Endometrium (tissue), 2 donors: ENCODE measurements around the gene ZNF692.

Experiments used
- FAIRE-seq: peaks from 2 replicates; lab custom pipeline; 2012; peaks lifted over from hg19 to GRCh38; lab: Jason Lieb, UNC
- donor health status: control.
- donor health status: control.

The ZNF692 gene

DNA sequence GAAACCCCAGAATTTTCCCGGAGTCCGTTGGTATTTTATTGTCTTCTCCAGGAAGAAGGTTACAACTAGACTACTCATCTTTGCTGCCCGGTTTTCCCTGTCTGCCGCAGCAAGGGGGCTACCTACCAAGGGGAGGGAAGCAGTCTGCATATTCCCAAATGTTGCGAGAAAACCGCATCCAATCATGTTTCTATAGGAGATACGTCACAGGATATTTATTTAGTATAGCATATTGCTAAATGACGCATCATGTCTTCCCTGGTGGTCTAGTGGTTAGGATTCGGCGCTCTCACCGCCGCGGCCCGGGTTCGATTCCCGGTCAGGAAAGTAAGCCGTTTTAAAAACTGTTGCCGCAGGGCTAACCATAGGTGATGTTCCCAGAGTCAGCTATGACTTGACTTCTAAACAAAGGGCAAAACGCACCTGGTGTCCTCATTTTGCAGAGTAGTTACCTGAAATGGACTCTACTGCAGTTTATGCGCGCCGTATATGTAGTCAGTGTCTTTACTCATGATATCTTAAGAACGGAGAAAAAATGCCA is 15.2 kb upstream of the ZNF692 start:
- no peak for FAIRE-seq

DNA sequence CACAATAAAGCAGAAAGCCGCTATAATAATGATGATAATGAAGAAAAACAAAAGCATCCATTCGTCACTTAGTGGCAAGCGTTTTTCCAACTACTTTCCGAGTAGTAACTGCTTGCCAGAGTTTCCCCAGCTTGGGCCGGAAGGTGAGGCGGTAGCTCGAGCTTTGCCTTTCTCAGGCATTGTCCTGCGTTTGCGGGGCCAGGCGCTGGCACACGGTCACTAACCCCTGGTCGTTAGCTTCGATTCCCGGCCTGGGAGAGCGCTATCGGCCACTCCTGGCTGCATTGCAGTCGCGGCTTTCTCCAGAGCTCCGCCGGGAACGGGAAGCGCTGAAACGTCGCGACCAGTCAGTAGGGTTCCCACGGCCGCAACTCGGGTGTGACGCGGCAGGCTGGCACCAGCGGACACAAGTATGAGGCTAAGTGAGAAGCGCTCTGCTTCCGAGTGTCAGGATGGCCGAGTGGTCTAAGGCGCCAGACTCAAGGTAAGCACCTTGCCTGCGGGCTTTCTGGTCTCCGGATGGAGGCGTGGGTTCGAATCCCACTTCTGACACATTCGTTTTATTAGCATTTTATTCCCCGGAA is 14.6 kb upstream of the ZNF692 start:
- FAIRE-seq = no peak

DNA sequence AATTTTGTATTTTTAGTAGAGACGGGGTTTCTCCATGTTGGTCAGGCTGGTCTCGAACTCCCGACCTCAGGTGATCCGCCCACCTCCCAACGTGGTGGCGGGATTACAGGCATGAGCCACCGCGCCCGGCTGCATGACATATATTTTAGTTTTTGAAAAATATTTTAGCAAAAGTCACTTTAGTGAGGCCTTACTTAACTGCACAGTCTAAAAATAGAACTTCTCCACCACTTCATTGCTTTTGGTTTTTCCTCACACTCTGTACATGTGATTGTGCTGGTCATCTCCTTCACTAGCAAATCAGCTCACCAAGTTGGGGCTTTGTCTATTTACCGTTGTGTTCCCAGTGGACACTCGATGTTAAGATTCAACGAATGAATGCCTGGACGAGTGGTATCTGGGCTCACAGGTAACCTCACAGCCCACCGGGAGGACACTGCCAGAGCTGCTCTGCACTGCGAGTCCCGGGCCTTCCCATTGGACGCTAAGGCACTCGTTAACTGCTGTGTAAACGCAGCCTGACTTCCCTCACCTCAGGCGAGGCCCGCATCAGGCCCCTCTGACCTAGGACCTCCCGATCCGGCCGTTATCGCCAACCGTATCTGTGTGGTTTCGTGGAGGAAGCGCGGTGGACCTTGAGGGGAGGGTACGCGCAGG is 14.0 kb upstream of the ZNF692 start:
- no peak for FAIRE-seq

DNA sequence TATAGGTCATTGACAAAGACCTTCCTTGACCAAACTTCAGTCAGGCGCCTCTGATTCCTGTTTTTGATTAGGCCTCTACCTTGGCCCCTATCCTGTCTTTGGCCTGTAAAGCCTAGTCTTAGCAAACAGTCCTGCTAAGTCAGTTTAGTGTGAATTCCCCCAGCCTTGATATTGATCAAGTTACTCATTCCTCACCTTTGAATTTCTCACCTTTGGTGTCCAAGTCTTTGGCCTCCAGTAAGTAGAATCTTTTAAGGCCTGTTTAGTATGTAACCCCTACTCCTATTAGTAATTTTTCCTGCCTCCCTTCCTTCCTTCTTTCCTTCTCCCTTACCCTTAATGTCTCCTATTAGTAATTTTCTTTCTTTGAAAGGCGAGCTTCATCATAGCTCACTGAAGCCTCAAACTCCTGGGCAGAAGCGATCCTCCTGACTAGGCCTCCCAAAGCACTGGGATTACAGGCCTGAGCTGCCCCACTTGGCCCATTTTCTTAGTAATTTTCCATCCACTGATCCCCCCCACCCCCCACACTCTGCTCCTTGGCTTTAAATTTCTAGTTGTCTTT is 13.0 kb upstream of the ZNF692 start:
- no peak for FAIRE-seq

DNA sequence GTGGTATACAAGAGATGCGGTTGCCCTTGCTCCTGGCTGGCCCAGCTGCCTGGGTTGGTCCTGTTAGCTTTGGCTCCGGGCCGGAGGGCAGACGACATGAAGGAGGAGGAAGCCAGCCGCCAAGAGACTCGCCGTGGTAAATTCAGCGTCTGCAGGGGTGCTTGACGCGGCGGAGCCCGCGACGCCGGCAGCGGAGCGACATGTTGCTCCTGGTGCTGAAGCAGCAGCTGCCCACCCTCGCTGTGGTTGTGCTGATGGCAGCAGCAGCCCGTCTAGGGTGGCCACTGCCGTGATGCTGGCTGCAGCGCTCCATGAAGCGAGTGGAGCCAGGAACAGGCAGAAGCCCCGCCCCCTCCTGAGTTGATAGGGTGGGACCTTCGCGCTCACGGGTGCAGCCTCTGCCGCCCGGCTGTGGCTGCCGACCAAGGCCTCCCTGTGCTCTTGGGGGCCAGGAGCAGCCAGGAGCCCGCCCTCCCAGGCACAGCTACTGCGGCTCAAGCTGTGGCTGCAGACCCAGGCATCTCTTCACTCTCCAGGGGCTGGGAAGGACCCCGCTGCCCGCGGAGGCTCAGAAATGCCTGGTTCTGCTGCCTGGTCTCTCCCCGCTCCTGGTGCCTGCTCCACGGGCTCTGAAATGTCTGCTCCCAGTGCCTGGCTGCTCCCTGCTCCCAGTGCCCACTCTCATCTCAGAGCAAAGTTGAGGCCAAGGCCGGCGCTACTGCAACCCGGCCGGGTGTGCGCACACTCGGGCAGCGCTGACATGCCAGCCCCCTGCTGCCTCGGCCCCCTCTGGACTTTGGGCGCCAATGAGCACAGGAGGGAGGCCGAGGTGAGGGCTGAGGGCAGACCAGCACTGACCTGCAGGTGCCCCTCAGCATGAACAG is 4.4 kb upstream of the ZNF692 start:
- FAIRE-seq = no peak

DNA sequence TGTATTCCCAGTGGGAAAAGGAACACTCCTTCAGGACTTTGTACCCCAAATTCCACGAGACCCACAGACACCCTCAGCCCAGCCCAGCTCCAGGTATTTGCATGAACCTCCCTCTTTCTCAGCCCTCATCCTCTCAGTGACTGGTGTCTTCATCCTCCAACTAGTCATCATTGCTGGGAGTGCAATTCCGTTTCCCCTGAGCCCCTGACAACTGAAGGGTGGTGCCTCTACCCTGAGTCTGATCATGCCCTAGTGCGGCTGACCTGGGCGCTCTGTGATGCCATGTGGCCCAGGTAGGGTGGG is 3.8 kb upstream of the ZNF692 start:
- FAIRE-seq = no peak

DNA sequence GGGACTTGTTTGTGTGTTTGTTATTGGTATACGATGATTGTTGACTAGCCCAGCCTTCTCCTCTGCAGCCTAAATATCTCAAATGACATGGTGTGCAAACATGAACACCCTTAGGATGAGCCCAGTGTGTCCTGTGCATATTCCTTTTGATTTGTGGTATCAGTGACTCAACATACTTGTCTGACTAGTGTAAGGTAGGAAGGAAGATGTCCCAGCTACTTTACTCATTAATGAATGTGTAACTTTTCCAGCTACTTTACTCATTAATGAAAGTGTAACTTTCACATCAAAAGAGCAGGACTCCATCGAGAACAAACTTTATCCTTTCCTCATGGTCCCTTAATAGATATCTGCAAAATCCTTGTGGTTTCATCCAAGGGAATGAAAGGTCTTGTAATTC is 2.7 kb upstream of the ZNF692 start:
- no peak for FAIRE-seq

DNA sequence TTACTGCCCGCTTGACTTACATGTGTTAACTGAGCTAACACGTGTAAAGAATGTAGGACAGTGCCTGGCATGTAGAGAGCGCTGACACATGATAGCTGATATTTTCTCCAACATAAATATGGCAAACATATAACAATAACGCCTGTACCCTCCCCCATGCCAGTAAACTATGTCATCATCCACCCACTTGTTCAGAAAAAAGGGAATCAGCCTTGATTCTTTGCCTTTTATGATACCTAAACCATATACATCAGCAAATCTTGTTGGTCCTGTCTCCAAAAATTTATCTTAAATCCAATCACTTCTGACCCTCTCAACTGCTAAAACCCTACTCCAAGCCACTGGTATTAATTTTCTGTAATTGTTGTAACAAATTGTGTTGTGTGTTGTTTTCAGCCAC is 1.1 kb upstream of the ZNF692 start:
- no peak for FAIRE-seq

DNA sequence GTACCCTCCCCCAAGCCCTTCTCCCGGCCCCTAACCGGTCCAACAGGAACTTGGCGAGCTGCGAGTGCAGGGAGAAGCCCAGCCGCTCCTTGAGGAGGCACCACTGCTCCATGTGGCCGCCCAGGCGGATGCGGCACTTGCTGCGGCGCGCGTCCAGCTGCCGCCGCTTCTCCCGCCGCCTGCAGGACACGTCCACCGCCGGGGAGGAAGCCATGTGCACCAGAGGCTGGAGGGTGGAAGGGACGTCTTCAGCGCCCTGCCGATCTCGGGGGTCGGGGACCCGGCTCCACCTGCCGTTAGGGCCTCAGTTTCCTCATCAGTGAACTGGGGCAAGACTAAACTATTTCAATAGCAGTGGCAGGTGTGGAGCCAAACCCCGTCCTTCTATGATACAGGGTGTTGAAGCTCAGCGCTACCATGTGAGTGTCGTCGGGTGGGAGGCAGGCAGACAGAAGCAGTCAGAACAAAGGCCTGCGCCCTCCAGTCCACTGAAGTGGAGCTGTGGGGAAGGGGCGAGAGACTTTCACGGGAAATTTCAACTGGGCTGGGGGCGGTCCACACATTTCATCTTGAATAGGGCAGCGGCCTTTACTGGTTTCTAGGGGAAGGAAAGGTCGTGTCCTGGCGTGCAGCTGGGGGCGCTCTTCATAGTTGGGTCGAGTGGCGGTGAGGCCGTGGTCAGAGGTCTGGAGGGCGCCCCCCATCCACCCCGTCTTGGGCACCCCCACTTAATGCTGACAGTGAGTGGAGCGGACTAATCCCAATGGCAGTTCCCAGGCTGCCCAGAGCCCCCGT is 592 bp downstream of the ZNF692 start:
- FAIRE-seq = no peak

DNA sequence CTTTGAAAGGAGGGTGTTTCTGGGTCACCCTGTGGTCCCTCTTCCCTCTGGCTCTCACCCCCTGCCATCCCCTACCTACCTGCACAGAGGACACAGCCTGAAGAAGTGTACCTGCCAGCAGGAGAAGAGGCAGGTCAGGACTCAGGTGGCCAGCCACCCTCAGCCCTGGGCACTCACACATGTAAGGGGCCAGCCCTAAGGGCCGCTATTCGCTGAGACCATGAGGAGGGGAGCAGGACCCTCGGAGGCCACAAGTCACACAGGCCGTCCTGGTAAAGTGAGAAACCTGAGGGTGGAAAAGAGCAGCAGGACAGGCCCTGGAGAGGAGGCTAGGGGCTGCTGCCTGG is 1.2 kb downstream of the ZNF692 start:
- no peak for FAIRE-seq

DNA sequence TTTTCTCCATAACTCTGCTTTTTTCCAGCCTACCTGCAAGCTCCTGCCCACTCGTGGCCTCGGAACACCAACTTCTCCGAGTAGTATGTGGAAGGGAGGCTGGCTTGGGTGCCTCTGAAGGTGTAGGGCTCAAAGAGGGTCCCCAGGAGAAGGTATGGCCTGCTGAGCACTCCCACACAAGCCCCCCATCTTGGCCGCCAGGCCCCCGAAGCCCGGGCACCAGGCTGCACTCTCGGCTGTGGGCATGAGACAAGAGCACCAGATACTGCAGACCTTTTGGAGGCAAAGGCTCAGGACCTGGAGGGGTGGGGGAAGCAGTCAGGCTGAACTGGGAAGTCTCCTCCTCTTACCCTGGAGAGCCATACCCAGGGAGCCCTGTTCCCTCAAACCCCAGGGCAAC is 1.7 kb downstream of the ZNF692 start:
- FAIRE-seq = no peak

DNA sequence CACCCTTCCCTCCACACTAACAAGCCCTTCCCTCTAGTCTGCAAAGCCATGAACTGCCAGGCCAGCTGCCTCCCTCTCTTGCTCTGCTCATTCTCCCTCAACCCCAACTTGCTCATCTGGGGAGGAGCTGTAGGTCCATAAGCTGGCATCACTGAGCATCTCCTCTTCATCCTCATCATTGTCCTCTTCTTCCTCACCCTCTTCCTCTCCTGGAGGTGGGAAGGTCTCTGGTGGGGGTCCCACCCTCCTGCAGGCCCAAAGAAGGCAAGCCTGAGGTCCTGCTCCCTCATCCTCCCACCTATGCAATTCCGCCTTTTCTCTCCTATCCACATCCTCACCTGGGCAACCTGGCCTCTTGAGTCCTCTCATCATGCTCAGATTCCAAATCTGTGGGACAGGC is 2.7 kb downstream of the ZNF692 start:
- no peak for FAIRE-seq

DNA sequence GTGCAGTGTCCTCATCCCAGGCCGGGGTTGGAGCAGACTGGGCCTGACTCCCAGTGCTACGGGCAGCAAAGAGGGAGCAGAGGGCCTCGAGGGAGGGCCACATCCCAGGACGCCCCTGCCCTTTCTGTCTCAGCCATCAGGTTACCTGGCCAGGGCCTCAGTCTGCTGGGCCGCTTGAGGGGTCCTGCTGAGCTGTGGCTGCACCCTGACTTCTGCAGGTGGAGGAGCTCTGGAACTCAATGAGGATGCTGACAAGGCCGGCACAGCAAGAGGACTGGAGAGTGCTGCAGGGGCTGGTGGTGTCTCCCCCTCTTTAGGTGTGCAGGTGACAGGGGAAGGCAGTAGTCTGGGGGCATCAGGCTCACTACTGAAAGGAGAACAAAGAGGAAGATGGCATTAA is 3.3 kb downstream of the ZNF692 start:
- FAIRE-seq = no peak

DNA sequence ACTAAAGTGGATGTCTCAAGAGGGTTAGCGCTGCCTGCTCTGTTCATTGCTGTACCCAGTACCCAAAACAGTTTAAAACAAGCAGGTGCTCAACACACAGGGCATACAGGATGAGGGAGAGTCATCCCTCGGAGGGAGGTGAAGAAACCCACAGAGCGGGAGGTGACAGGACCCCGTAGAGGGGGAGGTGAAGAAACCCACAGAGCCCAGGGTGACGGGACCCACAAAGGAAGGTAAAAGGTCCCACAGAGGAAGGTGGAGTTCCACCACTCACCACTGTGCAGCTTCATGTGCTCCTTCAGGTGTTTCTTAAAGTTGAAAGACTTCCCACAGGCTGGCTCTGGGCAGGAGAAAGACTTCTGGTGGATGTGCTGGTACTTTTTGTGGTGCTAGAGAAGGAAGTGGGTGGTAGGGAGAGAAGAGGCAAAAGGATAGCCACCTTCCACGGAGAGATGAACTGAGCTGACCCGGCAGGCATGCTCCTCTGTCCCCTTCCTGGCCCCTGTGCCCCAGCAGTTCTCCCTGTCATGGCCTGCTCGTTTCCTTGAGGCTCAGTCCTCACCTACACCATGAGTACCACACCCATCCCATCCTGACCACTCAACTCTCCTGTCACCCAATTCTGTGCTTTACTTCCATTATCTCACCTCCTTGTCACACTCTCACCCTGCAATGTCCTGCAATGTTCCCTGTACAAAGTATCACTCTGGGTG is 5.1 kb downstream of the ZNF692 start:
- FAIRE-seq = no peak

DNA sequence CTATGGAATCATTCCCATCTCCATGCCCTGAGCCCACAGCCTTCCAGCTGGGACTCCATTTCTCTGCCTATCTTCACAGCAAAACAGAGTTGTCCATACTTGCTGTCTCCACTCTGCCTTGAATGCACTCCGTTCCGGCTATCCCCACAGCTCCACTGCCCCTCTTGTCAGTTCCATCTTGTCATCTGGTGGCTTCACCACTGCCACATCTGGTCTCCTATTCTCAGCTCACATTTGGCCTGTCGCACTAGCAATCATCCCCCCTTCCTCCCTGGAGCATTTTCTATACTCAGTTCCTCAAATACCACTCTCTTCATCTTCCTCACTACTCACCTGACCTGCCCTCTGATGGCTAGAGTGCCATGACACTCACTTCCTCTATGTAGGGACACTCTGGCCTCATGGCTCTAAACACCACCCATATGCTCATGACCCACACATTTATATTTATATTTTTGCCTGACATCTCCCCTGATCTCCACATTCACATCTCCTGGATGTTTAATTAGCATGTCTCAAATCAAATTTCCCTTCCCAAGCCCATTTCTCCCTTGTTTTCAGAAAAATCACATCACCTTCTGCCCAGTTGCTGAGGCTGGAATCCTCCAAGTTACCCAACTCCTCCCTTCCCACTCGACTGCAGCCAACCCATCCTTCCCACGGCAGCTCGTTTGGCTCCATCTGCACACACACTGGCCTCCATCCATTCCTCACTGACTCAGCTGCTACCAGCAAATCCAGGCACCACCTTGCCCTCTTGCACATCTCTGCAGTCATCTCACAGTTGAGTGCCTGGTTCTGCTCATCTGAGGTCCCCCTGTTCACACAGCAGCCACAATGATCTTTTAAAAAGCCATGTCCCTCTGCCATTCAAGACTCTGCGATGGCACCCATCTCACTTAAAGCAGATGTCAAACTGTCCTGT is 6.1 kb downstream of the ZNF692 start:
- no peak for FAIRE-seq

DNA sequence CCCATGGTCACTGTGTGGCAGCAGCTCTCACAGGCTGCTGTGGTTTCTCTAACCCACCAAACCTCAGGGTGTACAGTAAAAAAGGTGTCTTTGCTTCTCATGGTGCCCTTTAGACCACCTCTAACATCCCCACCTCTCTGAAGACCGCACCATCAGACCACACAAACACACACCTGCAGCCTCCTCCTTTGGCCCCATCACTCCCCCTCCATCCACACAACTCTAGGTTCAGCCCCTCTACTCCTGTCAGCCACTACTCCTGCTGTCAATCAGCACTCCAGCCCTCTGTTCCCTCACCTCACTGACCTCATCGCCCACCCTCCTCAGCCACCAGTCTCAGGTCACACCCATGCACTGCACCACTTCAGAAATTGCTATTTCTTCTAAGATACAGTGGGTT is 7.5 kb downstream of the ZNF692 start:
- no peak for FAIRE-seq

DNA sequence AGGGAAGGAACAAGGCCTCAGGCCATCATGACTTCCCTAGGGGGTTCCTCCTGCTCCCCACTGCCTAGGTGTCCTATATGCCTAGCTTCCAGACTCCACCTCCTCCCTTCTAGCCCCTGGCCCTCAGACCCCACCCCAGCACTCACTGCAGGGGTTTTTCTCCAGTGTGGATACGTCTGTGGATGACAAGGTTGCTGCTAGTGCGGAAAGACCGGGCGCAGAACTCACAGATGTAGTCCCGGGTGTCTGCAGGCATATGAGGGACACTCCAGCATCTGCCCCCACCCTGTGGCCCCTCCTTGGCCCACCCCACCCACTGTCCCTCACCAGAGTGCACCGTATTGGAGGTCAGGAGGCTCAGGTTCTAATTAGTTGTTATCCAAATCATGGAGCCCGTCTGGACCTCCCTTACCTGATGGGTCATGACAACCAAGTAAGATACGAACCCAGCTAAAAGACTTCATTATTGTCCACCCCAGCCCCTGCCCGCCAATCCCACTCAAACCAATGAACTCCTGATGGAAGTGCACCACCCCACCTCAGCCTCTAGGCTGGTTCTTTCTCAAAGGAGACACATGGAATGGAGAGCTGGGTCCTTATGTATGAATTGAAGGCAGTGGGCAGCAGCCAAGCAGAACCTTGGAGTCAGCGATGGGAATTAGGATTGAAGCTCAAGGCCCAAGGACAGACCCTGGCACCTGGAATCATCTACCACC is 8.2 kb downstream of the ZNF692 start:
- FAIRE-seq = no peak

DNA sequence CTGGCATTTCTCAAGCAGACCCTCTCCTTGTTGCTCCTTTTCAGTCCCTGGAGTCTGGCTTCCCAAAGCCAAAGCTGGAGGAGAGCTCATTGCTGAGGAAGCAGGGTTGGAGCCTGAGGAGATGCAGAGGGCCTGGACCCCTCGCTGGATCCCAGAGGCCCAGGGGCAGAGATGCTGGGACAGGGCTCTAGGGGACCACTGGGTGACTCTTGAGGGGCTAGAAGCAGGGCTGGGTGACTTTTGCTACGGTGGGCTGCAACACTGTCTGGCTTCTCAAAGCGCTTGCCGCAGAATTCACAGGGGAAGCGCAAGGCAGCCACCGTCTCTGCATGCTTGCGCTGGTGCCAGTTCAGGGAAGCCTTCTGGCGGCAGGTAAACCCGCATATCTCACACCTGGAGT is 8.8 kb downstream of the ZNF692 start:
- FAIRE-seq = no peak

DNA sequence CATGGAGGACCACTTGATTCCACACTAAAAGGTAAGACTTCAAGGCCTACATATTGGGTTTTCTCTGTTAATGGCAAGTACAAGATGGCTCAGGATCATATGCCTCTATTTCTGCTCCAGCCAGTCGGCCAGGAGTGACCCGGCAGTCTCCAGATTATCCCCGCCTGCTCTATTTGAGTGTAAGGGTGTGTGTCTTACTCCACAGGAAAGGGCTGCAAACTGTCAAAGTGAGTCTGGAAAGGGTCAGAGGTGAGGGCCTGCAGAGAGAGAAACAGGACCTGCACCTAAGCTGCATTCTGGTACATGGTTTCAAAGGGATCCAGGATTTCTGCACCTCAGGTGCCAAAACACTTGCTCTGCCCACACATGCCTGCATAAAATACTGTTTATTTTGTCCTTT is 9.2 kb downstream of the ZNF692 start:
- FAIRE-seq = no peak

DNA sequence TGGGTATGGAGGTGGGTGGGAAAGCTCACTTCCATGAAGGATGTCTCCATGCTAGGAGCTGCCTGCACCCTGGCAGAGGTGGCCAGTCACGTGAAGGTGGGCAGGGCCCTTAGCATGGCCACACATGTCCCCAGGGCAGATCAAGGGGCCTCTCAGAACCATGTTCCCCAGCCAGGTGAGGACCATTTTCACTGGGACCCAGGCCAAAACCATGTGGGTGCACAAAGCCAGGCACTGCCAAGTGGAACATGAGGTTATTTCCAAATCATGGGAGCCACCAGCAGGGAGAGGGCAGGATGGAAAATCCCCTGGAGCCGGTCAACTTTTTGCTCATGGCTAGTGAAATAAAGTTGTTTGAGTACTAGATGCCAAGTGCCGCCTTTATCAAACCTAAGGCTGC is 9.7 kb downstream of the ZNF692 start:
- FAIRE-seq = no peak
